ENCODE results near the gene ATRAID. TPM values are rescaled to one million over a fixed set of nuclear protein-coding genes. Genes with fewer than 3 reads are reported as not detected.

ATRAID gene
- total RNA-seq, 4 donors from 2014 or later, result 118 to 143 (median 130) TPM

GRCh38 chr2:27227501-27227900 is 15.7 kb downstream of the ATRAID start:
- TF ChIP-seq POLR2AphosphoS5 (IDR thresholded peaks at IDR 0.05), result no peak
- TF ChIP-seq CTCF (IDR thresholded peaks at IDR 0.05), result no peak
- H3K27me3 ChIP-seq, result no peaks in the 10 kb centered on the region
- H3K36me3 ChIP-seq, result peaks cover 70 to 100% (median 96%) of the 10 kb centered on the region in 4 donors
- H3K9me3 ChIP-seq, result no peaks in the 10 kb centered on the region
- 81% methylated on average over 2 of the region's 2 CpGs for WGBS
- H3K4me1 ChIP-seq, result no peaks in the 10 kb centered on the region
- no peak overlapping the region for H3K4me3 ChIP-seq
- no peak overlapping the region for H3K27ac ChIP-seq (replicated peaks in 1 of 4)
- intact Hi-C loops (cut with DNase I), result no loop called here
- DNase-seq (ENCODE audit: extremely low spot score), result no peak

- TF ChIP-seq POLR2AphosphoS5 (IDR thresholded peaks at IDR 0.05) (no peak), CTCF (IDR thresholded peaks at IDR 0.05) (no peak), EP300 (IDR thresholded peaks at IDR 0.05) (no peak), POLR2A (IDR thresholded peaks at IDR 0.05; ENCODE audit: low read depth) (no peak)
- Histone ChIP-seq H3K27ac (replicated peaks in 1 of 4) (no peak overlapping the region), H3K27me3 (no peaks in the 10 kb centered on the region), H3K4me3 (no peak overlapping the region), H3K36me3 (peaks cover 85 to 100% (median 96%) of the 10 kb centered on the region in 4 donors), H3K4me1 (no peaks in the 10 kb centered on the region), H3K9me3 (no peaks in the 10 kb centered on the region)
- WGBS, result 97% methylated on average over 12 of the region's 13 CpGs
- intact Hi-C loops (cut with DNase I), result no loop called here
- no peak for DNase-seq (ENCODE audit: extremely low spot score)
Measured at GRCh38 chr2:27231921-27232320, 20.1 kb downstream of the ATRAID start.

GRCh38 chr2:27233341-27233740 is 21.5 kb downstream of the ATRAID start:
- TF ChIP-seq POLR2AphosphoS5 (IDR thresholded peaks at IDR 0.05), result no peak
- no peak for TF ChIP-seq CTCF (IDR thresholded peaks at IDR 0.05)
- TF ChIP-seq POLR2A (IDR thresholded peaks at IDR 0.05; ENCODE audit: low read depth), result no peak
- no peak for TF ChIP-seq EP300 (IDR thresholded peaks at IDR 0.05)

GRCh38 chr2:27236136-27236535 is 24.3 kb downstream of the ATRAID start:
- 97% methylated on average over 6 of the region's 12 CpGs for WGBS
- Histone ChIP-seq H3K4me3 (no peak overlapping the region), H3K27ac (replicated peaks in 1 of 4) (no peak overlapping the region), H3K4me1 (no peaks in the 10 kb centered on the region), H3K27me3 (no peaks in the 10 kb centered on the region), H3K9me3 (no peaks in the 10 kb centered on the region), H3K36me3 (peaks cover 95 to 100% (median 100%) of the 10 kb centered on the region in 4 donors)
- intact Hi-C loops (cut with DNase I), result no loop called here
- no peak for TF ChIP-seq EP300 (IDR thresholded peaks at IDR 0.05)
- TF ChIP-seq CTCF (IDR thresholded peaks at IDR 0.05), result no peak
- TF ChIP-seq POLR2A (IDR thresholded peaks at IDR 0.05; ENCODE audit: low read depth), result no peak
- no peak for TF ChIP-seq POLR2AphosphoS5 (IDR thresholded peaks at IDR 0.05)
- DNase-seq (ENCODE audit: extremely low spot score), result no peak

More at GRCh38 chr2:27233341-27233740, 21.5 kb downstream of the ATRAID start:
- Histone ChIP-seq H3K9me3 (no peaks in the 10 kb centered on the region), H3K4me1 (no peaks in the 10 kb centered on the region), H3K36me3 (peaks cover 88 to 100% (median 99%) of the 10 kb centered on the region in 4 donors), H3K27me3 (no peaks in the 10 kb centered on the region), H3K4me3 (no peak overlapping the region), H3K27ac (replicated peaks in 1 of 4) (no peak overlapping the region)
- WGBS, result no CpG with 5 or more reads among the region's 14 CpGs
- intact Hi-C loops (cut with DNase I), result no loop called here
- no peak for DNase-seq (ENCODE audit: extremely low spot score)

GRCh38 chr2:27236626-27237025 is 24.8 kb downstream of the ATRAID start:
- peaks cover 95 to 100% (median 100%) of the 10 kb centered on the region in 4 donors for H3K36me3 ChIP-seq
- no peak overlapping the region for H3K4me3 ChIP-seq
- no peak overlapping the region for H3K27ac ChIP-seq (replicated peaks in 1 of 4)
- no peaks in the 10 kb centered on the region for H3K4me1 ChIP-seq
- no peaks in the 10 kb centered on the region for H3K27me3 ChIP-seq
- no peaks in the 10 kb centered on the region for H3K9me3 ChIP-seq
- TF ChIP-seq POLR2A (IDR thresholded peaks at IDR 0.05; ENCODE audit: low read depth), result no peak
- 86% methylated on average over 3 of the region's 3 CpGs for WGBS
- no peak for DNase-seq (ENCODE audit: extremely low spot score)
- intact Hi-C loops (cut with DNase I), result no loop called here

Measured in esophagus muscularis mucosa (tissue), 4 donors.